Activated CD8-positive, alpha-beta memory T cell treated with anti-CD3 and anti-CD28 coated beads, Interleukin-2, amount 50 U/mL, for 1 hour (primary cell): Measurements from ENCODE around the gene ENO4.

Experiments used
- DNase-seq: peaks from one replicate; pipeline ENCODE4 v3.0.0-alpha.2; 2020; ENCODE audit errors: extremely low read depth

ENO4 gene

GRCh38 chr10:116829711-116830110, 19.6 kb upstream of the ENO4 start:
- DNase-seq: no peak

DNA sequence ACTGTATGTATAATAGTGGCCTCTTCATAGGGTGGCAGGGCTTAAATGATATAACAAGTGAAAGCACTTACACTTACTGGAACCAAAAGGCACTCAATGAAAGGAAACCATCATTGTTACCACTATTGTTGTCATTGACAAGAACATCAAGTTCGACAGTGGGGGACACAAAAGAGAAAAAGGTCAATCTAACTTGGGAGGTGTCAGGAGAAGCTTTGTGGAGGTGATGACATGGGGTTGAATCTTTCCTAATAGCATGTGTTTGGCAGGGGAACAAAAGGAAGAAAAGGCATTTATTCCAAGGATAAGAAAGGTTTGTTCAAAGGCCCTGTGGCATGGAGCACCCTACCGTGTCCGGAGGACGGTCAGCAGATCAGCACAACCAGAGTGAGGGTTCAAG, 18.2 kb upstream of the ENO4 start:
- DNase-seq: no peak

DNA sequence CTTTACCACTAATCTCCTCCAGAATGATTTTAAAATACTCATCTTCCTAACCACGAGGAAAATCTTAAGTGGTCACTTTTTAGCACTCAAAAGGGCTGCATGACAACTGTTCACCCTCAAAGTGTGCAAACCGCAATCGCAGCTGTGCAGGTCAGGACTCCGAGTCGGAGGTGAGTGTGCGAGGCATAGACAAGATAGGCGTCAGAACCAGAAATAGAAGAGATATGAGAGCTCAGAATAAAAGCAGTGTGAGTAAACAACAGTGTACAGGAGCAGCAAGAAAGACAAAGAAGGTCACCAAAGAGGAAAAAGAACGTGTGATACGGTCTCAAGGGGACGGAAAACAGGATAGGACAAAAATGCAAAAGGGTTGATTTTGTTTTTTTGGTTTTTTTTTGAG, 17.5 kb upstream of the ENO4 start:
- DNase-seq: no peak

GRCh38 chr10:116833986-116834985, 15.0 kb upstream of the ENO4 start:
- no peak for DNase-seq

DNA sequence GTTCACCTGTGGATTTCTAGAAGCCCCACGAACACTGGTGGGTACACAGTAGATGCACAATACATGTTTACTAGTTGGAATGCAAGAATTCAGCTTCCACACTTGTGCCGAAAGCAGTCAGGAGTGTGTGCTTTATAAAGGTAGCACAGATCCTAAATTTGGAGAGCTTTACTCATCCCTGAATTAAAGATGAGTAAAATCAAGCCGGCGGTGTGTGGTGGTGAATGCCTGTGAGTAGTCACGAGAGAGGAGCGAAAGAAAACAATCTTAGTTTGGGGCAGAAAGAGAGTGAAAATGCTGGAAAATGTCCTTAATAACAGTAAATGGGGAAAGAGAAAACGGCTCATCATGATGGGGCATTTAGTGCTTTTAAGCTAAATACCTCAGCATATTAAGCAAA, 13.6 kb upstream of the ENO4 start:
- DNase-seq: no peak

- DNase-seq: no peak
Observed at GRCh38 chr10:116836083-116836482, 13.2 kb upstream of the ENO4 start.

DNA sequence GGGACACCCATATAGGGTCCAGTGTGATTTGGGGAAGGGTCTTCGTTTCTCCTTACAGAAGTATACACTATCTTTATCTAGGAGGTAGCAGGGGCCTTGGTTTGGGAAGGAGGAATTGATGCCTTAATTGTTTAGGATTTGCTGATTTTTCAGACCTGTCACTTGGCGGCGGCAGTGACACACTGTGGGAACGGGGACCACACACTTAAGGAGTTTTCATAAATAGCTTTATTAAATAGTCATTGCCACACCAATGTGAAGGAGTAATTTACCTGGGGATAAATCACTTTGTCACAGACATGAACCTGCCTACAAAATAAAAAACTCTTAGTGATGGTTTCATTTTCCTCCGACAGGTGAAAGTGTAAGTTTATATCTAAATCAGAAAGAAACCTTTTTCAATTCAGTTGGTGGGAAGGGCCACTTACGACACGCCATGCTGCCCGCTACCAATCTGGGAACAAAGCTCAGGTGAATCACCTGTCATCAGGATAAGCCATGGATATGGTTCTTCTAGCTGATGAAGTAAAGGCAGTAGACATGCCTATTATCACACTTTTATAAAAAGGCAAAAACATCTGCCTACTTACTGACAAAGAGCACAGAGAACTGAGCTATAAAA, 12.3 kb upstream of the ENO4 start:
- DNase-seq: no peak

GRCh38 chr10:116838143-116838725, 11.1 kb upstream of the ENO4 start:
- DNase-seq: no peak

DNA sequence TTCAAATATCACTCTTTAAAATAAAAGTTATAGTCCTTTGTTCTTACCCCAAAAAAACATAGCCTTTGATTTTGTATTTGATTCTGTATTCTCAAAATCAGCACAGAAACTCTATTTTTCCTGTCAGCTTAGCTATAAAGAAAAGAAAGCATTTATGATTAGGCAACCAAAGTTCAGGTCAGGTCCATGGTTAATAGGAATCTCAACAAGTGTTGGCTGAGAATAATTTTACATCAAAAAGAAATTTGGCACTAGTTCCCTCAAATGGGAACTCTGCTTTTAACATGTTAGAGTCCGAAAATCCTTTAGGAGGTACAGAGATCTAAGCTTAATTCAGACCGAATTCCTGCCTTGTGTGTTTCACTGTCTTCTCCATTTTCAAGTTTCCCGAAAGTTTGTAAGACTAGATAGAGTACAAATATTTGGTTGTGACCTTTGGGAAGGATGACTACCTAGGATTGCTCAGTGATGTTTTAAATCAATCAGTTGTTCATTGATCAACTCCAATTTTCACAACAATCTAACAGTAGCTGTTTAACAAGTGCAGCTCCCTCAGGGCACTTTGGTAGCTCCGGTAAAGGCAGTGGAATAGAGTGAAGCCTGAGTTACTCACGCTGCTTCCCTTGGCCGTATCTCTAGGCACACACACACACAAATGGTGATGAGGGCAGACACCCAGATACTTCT, 8.8 kb upstream of the ENO4 start:
- no peak for DNase-seq

- no peak for DNase-seq
Observed at GRCh38 chr10:116845823-116846222, 3.5 kb upstream of the ENO4 start.

GRCh38 chr10:116848032-116848943, 1.0 kb upstream of the ENO4 start:
- no peak for DNase-seq

GRCh38 chr10:116848944-116849247, 403 bp upstream of the ENO4 start:
- no peak for DNase-seq

GRCh38 chr10:116850058-116850611, 836 bp downstream of the ENO4 start:
- DNase-seq: no peak

- DNase-seq: no peak
Observed at GRCh38 chr10:116852246-116852645, 2.9 kb downstream of the ENO4 start.

GRCh38 chr10:116853287-116853686, 4.0 kb downstream of the ENO4 start:
- no peak for DNase-seq

DNA sequence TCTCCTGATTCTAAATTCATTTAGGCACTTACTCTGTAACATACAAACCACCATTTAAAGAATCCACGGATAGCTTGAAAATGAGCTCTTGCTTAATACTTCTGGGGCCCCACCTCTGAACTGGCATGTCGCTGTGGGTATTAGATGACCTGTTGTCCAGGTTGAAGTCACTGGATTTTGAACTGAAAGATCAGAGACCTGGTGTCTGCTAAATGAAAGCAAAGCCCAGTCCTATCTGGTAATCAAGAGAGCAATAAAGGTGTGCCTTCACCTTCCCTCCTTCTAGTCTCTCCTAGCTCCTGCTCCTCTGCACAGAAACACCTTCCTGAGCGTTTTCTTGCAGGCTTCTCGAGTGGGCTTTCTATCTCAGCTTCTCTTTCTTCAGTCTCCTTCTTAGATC, 4.4 kb downstream of the ENO4 start:
- no peak for DNase-seq

DNA sequence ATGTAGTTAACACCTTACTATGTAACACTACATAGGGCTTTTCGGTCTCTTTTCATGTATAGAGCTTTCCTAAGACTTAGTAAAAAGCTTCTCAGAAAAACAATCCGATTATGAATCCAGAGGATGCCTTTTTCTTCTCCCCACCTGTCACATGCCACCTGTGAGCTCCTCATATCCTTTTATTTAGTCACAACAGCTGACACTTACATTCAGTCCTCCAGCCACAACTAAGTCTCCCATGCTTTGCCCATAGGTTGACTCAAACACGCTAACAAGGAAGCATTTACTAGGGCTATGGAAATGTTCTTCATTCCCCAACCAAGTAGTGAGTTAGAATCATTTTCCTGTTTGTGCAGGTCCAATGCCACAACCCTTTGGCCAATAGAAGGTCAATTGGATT, 7.9 kb downstream of the ENO4 start:
- no peak for DNase-seq

GRCh38 chr10:116861796-116862195, 12.5 kb downstream of the ENO4 start:
- no peak for DNase-seq

- DNase-seq: no peak
Observed at GRCh38 chr10:116864436-116864835, 15.1 kb downstream of the ENO4 start.

DNA sequence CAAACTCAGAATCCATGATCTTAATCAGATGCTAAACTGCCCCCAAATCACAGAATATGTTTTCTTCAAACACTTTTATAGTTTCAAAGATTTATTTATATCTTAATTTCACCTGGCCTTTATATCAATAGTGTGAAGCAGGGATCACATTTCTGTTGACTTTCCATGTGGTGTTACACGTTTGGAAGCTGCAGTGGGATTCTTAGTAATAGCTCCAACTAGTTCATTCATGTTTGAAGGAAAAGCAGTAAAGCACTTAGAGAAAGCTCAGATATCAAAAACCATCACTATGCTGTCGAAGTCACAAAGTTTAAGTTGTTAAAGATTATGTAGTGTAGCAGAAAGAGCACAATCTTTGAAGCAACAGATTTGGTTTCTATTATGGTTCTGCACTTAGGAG, 16.8 kb downstream of the ENO4 start:
- DNase-seq: no peak

DNA sequence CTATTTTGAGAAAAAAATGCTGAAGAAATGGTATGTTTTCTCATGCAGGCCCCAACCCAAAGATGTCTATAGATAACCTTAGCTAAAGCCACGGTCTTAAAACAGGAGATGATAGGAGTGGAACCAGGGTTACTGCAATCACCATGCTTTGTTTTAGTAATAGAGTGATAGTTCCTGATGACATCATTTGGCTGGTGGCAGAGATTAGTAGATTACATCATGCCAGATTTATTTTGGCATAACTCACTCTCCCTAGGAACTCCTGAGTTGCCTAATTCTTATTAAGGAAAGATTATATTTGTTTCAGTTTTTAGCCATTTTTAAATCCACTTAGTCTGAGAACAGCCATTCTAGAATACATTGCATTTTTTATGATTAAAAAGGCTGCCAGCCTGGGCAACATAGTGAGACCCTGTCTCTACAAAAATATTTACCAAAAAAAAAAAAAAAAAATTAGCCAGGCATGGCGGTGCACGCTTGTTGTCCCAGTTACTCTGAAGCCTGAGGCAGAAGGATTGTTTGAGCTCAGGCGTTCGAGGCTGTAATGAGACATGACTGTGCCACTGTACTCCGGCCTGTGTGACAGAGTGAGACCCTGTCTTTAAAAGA, 17.8 kb downstream of the ENO4 start:
- no peak for DNase-seq
